GM19043 (cell line): ENCODE results near the gene ELF4.

Source experiments
- ATAC-seq: cut with Tn5 transposase; IDR thresholded peaks from one replicate; pipeline ENCODE4 v1.9.1; 2021; ENCODE audit warnings: low read depth; ENCODE audit not compliant: unreplicated experiment

Gene ELF4

GRCh38 chrX:130053236-130053635 is 57.1 kb downstream of the ELF4 start:
- no peak for ATAC-seq

- no peak for ATAC-seq
These were observed 59.0 kb downstream of the ELF4 start for GRCh38 chrX:130051176-130051845.

GRCh38 chrX:130049821-130050220 is 60.5 kb downstream of the ELF4 start:
- ATAC-seq: no peak

GRCh38 chrX:130048686-130049222 is 61.5 kb downstream of the ELF4 start:
- no peak for ATAC-seq

- no peak for ATAC-seq
These were observed 62.9 kb downstream of the ELF4 start for GRCh38 chrX:130047416-130047815.

- ATAC-seq: no peak
These were observed 70.5 kb downstream of the ELF4 start for GRCh38 chrX:130039847-130040246.

- ATAC-seq: no peak
These were observed 76.1 kb downstream of the ELF4 start for GRCh38 chrX:130034178-130034577.

- no peak for ATAC-seq
These were observed 77.7 kb downstream of the ELF4 start for GRCh38 chrX:130032552-130032951.

- ATAC-seq: no peak
These were observed 79.5 kb downstream of the ELF4 start for GRCh38 chrX:130030826-130031225.

GRCh38 chrX:130028196-130028595 is 82.1 kb downstream of the ELF4 start:
- no peak for ATAC-seq

- ATAC-seq: no peak
These were observed 82.7 kb downstream of the ELF4 start for GRCh38 chrX:130027569-130027968.

- no peak for ATAC-seq
These were observed 85.0 kb downstream of the ELF4 start for GRCh38 chrX:130025256-130025655.

- peak; percentile 99 for ATAC-seq
These were observed 86.2 kb downstream of the ELF4 start for GRCh38 chrX:130024127-130024526.

- no peak for ATAC-seq
These were observed 89.5 kb downstream of the ELF4 start for GRCh38 chrX:130020661-130021324.

GRCh38 chrX:130018143-130018542 is 92.2 kb downstream of the ELF4 start:
- ATAC-seq: no peak

- no peak for ATAC-seq
These were observed 95.1 kb downstream of the ELF4 start for GRCh38 chrX:130015181-130015580.
